HG03280 (cell line): ENCODE data around the gene STIM2.

ENCODE experiments used
- ATAC-seq: cut with Tn5 transposase; IDR thresholded peaks from one replicate; pipeline ENCODE4 v1.9.1; 2021; ENCODE audit warnings: mild to moderate bottlenecking, moderate library complexity; ENCODE audit not compliant: unreplicated experiment

STIM2 gene

DNA sequence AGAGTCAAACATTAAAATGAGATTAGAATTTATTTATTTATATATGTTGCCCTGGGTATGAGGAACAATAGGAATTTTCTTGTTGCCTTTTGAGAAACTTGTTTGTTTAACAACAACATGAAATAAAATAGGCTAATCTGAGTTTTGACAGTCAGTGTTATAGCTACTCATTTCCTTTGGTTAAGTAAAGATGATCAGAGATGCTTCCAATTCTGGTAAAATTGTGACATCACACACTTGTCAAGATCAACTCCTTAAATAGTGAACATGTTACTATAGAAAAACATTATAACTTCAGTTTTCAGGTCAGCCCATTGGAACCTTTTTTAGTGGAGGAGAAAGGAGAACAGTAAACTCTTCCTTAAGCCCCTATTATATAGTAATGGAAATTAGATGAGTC lies 136.1 kb downstream of the STIM2 start:
- ATAC-seq = no peak

DNA sequence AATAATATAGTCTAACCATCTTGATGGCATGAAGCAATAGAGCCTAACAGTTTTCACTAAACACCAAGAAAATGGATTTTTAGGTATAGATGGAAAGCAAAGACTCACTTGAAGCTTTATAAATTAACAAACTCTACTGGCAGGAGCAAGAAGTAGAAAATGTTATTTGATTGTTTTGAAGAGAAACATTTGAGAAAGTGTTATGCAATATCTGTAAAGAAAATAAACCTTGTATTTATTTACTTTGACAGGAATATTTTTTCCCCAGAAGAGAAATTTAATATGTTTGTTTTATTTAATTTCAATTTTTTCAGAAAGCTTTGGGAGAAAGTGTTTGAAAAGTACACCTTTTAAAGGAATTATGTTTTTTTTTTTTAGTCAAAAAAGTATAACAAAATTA lies 139.0 kb downstream of the STIM2 start:
- no peak for ATAC-seq

DNA sequence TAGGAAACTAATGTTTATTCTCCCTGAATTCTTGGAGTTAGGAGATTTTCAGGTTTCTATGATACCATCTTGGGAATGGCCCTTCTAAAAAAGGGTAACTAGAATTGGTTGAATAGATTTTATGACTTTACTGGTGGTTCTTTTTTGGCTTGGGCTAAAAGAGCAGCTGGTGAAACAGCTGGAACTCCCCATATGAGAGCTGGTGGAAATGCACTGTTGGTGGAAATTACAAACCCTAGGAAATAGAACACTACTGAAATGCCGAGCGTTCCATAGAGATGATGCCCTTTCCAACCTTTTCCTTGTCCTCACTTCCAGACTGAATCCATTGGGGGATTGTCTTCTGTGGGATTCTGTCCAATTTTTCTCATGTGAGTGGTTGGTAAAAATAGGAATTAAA lies 139.5 kb downstream of the STIM2 start:
- no peak for ATAC-seq

- ATAC-seq = peak; percentile 92
Observed at GRCh38 chr4:27000820-27001219, 140.2 kb downstream of the STIM2 start.

DNA sequence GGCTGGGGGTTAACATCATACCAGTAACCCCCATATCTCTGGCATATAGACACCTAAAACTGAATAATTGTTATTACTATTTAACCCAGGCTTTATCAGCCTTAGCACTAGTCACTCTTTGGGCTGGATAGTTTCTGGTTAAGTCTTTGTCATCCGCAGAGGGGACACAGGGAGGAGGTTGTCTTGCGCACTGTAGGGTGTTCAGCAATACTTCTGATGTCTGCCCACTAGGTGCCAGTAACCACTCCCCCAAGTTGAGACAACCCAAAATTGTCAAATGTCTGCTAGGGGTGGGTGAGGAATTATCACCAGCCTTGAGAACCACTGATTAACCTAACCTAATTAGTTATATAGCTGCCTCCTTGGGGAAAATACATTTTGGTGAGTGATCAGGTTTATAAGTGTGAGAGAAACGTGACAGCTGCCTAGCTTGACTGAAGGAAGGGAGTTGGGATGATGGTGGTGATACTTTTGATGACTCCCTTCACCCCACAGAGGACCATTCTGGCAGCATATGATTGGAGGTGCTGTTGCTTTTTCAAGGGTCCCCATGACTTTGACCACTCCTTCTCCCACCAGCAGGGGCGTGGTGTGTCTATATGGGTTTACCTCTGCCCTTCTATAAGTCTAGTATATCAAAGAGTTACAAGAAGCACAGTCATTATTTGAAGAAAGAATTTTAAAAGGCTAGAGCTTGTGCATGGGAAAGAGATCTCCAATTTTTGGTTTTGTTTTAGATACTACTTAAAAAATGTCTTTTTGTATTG lies 140.9 kb downstream of the STIM2 start:
- ATAC-seq = no peak

GRCh38 chr4:27003642-27004113 lies 143.0 kb downstream of the STIM2 start:
- no peak for ATAC-seq

- ATAC-seq = no peak
Observed at GRCh38 chr4:27005501-27005900, 144.9 kb downstream of the STIM2 start.

- ATAC-seq = no peak
Observed at GRCh38 chr4:27005905-27006590, 145.4 kb downstream of the STIM2 start.

DNA sequence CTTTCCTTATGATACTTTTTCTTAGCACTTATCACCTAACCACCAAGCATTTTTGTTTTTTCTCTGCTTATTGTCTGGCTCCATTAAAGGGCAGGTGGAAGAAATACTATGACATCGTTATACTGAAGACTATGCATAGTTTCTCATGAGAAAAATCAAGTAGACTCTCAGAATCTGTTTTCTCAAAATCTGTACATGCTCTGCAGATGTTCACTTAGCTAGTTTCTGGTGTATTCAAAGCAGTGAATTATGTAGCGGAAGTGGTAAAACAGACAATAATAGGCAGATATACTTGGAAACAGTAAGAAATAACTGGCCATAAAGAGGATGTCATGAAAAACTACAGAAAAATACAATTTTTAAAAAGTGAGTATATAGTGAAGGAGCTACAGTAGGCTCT lies 146.0 kb downstream of the STIM2 start:
- no peak for ATAC-seq

DNA sequence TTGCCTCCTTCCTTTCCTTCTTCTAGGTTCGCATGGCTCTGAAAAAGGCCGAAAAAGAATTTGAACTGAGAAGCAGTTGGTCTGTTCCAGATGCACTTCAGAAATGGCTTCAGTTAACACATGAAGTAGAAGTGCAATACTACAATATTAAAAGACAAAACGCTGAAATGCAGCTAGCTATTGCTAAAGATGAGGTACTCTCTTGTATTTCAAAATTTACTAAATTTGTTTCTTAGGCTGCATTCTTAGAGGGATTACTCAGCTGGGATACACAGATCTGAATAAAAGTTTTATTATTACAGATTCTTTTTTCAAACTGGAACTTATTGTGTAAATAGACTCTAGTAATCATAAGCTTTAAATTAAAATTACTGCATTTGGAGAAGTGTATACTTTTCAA lies 146.9 kb downstream of the STIM2 start:
- no peak for ATAC-seq

GRCh38 chr4:27008679-27009078 lies 148.0 kb downstream of the STIM2 start:
- no peak for ATAC-seq

DNA sequence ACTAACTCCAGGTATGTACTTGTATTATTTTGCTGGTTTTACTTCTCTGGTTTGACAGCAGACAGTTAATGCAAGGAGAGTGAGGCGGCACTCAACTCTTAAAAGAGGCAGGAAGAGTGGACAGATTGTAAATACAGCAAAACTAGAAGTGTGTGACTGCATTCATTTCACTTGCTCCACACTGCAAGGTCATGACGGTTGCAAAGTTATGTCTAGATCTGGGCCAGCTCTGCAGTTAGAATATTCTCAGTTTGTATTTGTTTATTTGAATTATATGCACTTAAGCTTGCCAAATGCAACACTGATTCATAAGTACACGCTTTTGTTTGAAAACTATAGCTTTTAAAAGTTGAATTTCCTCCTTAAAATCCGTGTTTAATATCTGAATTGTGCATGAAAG lies 148.9 kb downstream of the STIM2 start:
- no peak for ATAC-seq

DNA sequence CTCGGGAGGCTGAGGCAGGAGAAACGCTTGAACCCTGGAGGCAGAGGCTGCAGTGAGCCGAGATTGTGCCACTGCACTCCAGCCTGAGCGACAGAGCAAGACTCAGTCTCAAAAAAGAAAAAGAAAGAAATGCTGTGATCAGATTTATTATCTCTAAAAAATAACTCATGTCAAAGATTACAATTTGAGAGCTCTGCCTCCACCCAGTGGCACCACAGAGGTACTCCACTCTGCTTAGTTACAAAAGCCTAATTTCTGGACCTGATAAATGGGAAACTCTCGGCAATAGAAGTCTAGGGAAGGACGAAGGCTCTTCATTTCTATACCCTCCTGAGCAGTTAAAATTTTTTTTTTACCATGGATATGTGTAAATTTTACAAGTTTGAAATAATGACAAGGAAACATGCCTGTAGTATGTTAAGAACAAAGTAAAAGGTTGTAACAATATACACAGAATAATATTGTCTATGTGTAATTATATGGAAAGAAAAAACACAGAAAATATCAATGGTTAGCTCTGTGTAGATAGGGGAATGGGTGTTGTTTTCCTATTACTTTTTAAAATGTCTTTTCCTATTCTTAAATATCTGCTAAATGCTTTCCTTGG lies 149.8 kb downstream of the STIM2 start:
- peak; percentile 72 for ATAC-seq

GRCh38 chr4:27011401-27011800 lies 150.8 kb downstream of the STIM2 start:
- ATAC-seq = no peak

DNA sequence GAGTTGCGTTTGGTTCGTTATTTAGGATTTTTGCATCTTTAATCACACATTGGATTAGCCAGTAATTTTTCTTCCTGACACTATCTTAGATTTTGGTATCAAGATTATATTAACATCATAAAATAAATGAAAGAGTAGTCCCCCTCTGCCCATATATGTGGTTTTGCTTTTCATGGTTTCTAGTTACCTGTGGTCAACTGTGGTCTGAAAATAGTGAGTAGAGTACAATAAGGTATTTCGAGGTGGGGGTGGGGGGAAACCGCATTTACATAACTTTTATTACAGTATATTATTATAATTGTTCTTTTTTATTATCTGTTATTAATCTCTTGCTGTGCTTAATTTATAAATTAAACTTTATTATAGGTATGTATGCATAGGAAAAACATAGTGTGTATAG lies 152.4 kb downstream of the STIM2 start:
- no peak for ATAC-seq

DNA sequence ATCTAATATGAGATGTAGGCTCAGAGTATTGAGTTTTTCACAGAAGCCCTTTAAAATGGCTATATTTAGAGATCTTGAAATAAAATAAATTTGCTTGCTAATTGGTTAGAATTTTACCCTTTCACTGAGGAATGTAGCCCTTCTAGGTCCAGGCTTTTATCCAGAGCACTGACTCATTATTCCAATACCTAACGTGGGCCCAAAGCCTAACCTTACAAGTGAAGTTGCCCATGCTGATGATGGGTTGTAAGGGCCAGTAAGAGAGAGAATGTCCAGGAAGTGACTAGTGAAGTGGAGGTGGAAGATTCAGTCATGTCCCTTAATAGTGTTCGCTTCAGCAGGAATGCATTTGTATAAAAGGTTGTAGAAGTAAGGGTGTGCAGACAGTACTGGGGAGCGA lies 155.9 kb downstream of the STIM2 start:
- no peak for ATAC-seq

GRCh38 chr4:27017623-27018022 lies 157.0 kb downstream of the STIM2 start:
- ATAC-seq = no peak

- ATAC-seq = no peak
Observed at GRCh38 chr4:27018076-27018475, 157.4 kb downstream of the STIM2 start.

DNA sequence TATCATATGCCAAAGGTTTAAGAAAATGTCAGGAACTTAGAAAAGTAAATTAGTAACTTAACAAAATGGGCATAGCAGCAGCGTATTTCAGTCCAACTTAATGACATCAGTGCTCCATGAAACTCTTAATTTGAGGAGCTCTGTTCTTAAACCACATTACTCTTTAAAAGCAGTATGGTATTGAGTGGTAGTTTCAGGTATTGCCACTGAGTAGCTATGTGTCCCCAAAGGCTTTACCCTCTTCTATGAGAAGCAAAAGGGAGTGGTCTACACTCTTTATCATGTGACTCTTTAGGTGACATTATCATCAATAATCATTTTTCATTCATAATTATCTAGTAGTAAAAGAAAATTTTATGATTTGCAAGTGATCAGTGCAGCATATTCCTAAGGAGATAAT lies 158.3 kb downstream of the STIM2 start:
- no peak for ATAC-seq

- ATAC-seq = no peak
Observed at GRCh38 chr4:27019766-27020165, 159.1 kb downstream of the STIM2 start.

DNA sequence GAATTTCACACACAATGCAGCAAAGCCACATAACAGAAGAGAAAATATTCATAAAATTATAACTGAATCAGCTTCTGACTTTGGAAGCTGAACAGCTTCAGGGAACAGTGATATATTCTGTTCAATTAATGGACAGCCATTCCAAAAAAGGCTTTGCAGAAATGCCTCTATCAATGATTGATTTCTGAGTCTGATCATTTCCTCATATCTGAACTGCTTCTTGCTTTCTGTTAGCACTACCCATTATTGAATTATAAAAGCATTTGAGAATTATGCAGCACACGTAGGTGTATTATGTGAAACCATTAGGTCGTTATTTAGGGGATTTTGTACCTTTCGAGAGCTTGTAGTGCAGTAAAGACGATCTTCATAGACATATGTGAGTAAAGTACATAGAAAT lies 159.6 kb downstream of the STIM2 start:
- ATAC-seq = no peak

DNA sequence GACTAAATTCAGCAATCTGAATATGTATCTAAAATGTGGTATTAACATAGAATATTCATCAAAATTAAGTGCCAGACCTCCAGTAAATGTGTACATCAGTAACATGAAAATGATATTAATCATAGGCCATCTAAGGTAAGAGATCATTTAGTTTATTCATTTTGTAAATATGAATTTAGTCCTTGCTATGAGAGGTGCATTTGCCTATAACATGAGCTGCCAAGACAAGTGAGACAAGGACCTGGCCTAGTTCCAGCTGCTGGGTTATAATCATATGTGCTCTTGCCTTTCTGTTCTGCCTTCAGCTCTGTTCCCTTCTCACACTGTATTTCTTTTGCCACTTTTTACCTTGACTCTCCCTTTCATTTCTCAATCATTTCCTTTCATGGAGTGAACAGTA lies 160.0 kb downstream of the STIM2 start:
- ATAC-seq = no peak
